ENCODE data around the gene STAT5A. TPM values are rescaled to one million over a fixed set of nuclear protein-coding genes. Genes with fewer than 3 reads are reported as not detected.
A peak's percentile ranks its signal among the peaks of the same experiment; 100 is the strongest.
"Not testable (repeated sequence)": the region's sequence is repeated elsewhere in the genome, so short reads cannot be mapped to it uniquely, and the experiment has no call there.

Gene STAT5A
- total and polyA plus RNA-seq, 9 of the 15 experiments (the other 6 are each of a cell fraction or from before 2014, with no cell fraction given) = 79.9 to 415 (median 196) TPM

DNA sequence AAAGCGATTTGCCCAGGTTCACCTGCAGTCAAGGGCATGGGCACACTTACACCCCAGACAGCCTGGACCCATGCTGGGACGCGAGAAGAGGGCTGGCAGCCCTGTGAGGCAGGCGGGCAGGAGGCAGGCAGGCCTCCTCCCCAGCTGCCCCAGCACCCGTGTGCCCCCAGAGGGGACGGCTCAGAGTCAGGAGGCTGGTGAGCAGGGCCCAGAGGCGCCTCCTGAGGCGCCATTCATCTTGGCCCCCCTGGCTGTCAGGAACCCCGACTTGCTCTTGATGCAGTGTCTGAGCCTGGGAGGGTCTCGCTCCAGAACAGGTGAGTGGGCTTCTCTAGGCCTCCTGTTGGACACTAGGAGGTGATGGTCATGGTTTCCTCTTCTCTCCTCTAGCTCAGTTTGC lies 11.1 kb downstream of the STAT5A start:
- H3K27ac ChIP-seq (ENCODE audit: extremely low read depth, low read depth, low read length); H4K20me1 ChIP-seq (replicated peaks; ENCODE audit: control insufficient read depth, insufficient read depth, low read length); FAIRE-seq; H2AFZ ChIP-seq (ENCODE audit: low read depth, low read length); BruUV-seq (replicated peaks); H3K9me3 ChIP-seq (replicated peaks; ENCODE audit: control insufficient read depth, insufficient read depth, low read depth, low read length); CTCF ChIA-PET (ENCODE audit: low intra/inter-chr PET ratio); H3K4me3 ChIP-seq; H3K4me2 ChIP-seq (ENCODE audit: insufficient read depth, low read length); intact Hi-C loops (cut with micrococcal nuclease); H3K9me1 ChIP-seq (ENCODE audit: control insufficient read depth, insufficient read depth, low read length); H3K27me3 ChIP-seq (ENCODE audit: control insufficient read depth in 2 of 2, insufficient read depth in 2 of 2, low read length in 2 of 2); ATAC-seq; DNase-seq (ENCODE audit: extremely low read depth in 1 of 4, low spot score in 3 of 4); in situ Hi-C loops (cut with MboI); H3K9ac ChIP-seq (ENCODE audit: insufficient read depth in 1 of 2, low read depth in 2 of 2, low read length in 2 of 2): not testable (repeated sequence)
- Histone ChIP-seq H3K36me3 (ENCODE audit: control insufficient read depth, insufficient read depth, low read length) (peaks cover 88% of the 10 kb centered on the region), H3K4me1 (replicated peaks in 1 of 2; ENCODE audit: control insufficient read depth in 2 of 2, insufficient read depth in 2 of 2, low read length in 2 of 2) (peaks cover 2 to 16% of the 10 kb centered on the region in 2 experiments; a peak in 4 of 5 replicates), H3K79me2 (ENCODE audit: control insufficient read depth, insufficient read depth, low read length) (peaks cover 67% of the 10 kb centered on the region)
- 100% methylated on average over 2 of the region's 10 CpGs for WGBS (ENCODE audit: insufficient coverage, low coverage, missing lambda C conversion rate)
- TF ChIP-seq RBFOX2 (IDR thresholded peaks at IDR 0.05; ENCODE audit: low read depth, low read length) = peak; percentile 67
- peak; percentile 44; the same call in 1 of the 2 replicates for TF ChIP-seq POLR2A (conservative IDR thresholded peaks at IDR 0.05)
- TF ChIP-seq SUPT5H (IDR thresholded peaks at IDR 0.05) = peak; percentile 24; the same call in 1 of the 2 replicates
- peak; percentile 63 for TF ChIP-seq POLR2G (IDR thresholded peaks at IDR 0.05; ENCODE audit: low read depth, low read length)
- POLR2A ChIA-PET = interaction anchor here (0.6 to 1.8 kb wide), 2 partner anchors 13 to 124 kb away, joined by 3 to 5 read pairs; partner anchors contain the start of gene CAVIN1

DNA sequence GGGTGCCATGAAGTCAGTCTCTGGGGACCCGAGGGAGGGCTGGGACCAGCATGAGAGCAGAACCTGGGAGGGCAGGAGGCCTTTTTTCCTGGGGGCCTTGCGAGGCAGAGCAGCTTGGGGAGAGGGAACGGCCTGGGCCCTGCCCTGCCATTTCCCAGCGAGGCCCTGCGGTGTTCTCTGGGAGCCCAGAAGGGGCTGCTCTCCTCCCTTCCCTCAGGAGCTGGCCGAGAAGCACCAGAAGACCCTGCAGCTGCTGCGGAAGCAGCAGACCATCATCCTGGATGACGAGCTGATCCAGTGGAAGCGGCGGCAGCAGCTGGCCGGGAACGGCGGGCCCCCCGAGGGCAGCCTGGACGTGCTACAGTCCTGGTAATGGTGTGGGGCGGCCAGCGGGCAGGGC lies 11.6 kb downstream of the STAT5A start:
- FAIRE-seq; CTCF ChIA-PET (ENCODE audit: low intra/inter-chr PET ratio); H3K4me3 ChIP-seq; H4K20me1 ChIP-seq (replicated peaks; ENCODE audit: control insufficient read depth, insufficient read depth, low read length); H3K4me2 ChIP-seq (ENCODE audit: insufficient read depth, low read length); H3K9ac ChIP-seq (ENCODE audit: insufficient read depth in 1 of 2, low read depth in 2 of 2, low read length in 2 of 2); H3K9me3 ChIP-seq (replicated peaks; ENCODE audit: control insufficient read depth, insufficient read depth, low read depth, low read length); H3K9me1 ChIP-seq (ENCODE audit: control insufficient read depth, insufficient read depth, low read length); H3K27ac ChIP-seq (ENCODE audit: extremely low read depth, low read depth, low read length); BruUV-seq (replicated peaks); in situ Hi-C loops (cut with MboI); intact Hi-C loops (cut with micrococcal nuclease); ATAC-seq; H2AFZ ChIP-seq (ENCODE audit: low read depth, low read length); H3K27me3 ChIP-seq (ENCODE audit: control insufficient read depth in 2 of 2, insufficient read depth in 2 of 2, low read length in 2 of 2); DNase-seq (ENCODE audit: extremely low read depth in 1 of 4, low spot score in 3 of 4): not testable (repeated sequence)
- Histone ChIP-seq H3K4me1 (replicated peaks in 1 of 2; ENCODE audit: control insufficient read depth in 2 of 2, insufficient read depth in 2 of 2, low read length in 2 of 2) (peaks cover 0 to 15% of the 10 kb centered on the region in 2 experiments; a peak in 4 of 5 replicates), H3K79me2 (ENCODE audit: control insufficient read depth, insufficient read depth, low read length) (peaks cover 66% of the 10 kb centered on the region), H3K36me3 (ENCODE audit: control insufficient read depth, insufficient read depth, low read length) (peaks cover 88% of the 10 kb centered on the region)
- POLR2A ChIA-PET = interaction anchor here (2.8 kb wide), 1 partner anchor 11 kb away, joined by 17 read pairs; no protein-coding TSS in a partner anchor
- no CpG with 5 or more reads among the region's 17 CpGs for WGBS (ENCODE audit: insufficient coverage, low coverage, missing lambda C conversion rate)

All from K562 (cell line).